Measurements from ENCODE around the gene ZNF688. TPM values are rescaled to one million over a fixed set of nuclear protein-coding genes. Genes with fewer than 3 reads are reported as not detected.

The ZNF688 gene
- total and polyA plus RNA-seq, 9 of the 15 experiments (the other 6 are each of a cell fraction or from before 2014, with no cell fraction given), result 0.48 to 12.9 (median 4.5) TPM

GRCh38 chr16:30523768-30524574 lies 47.5 kb downstream of the ZNF688 start (continued):
- TF ChIP-seq ZNF57 (CRISPR knock-in tag; IDR thresholded peaks at IDR 0.05) (no peak), POLR2AphosphoS5 (IDR thresholded peaks at IDR 0.05; ENCODE audit: control insufficient read depth, insufficient read depth, low read depth, low read length) (0 out of 2 replicates have a peak, but pooled peaks have one; percentile 29), ARID4B (CRISPR knock-in tag; IDR thresholded peaks at IDR 0.05) (no peak), SRSF7 (optimal IDR thresholded peaks at IDR 0.05; ENCODE audit: low read depth, low read length) (no peak), SPI1 (IDR thresholded peaks at IDR 0.05; ENCODE audit: borderline replicate concordance, low read depth, low read length) (peak; percentile 32; the same call in 1 of the 2 replicates), RBFOX2 (IDR thresholded peaks at IDR 0.05; ENCODE audit: low read depth, low read length) (peak; percentile 36; the same call in 1 of the 2 replicates), CXXC5 (CRISPR knock-in tag; IDR thresholded peaks at IDR 0.05) (peak; percentile 31; the same call in 1 of the 2 replicates), CTBP1 (IDR thresholded peaks at IDR 0.05; ENCODE audit: borderline replicate concordance) (peak; percentile 17; the same call in 1 of the 2 replicates), ZBTB7A (IDR thresholded peaks at IDR 0.05; ENCODE audit: borderline replicate concordance, control insufficient read depth, low read depth, low read length) (peak; percentile 50; the same call in 1 of the 2 replicates), EGR1 (conservative IDR thresholded peaks at IDR 0.05) (peak; percentile 50)
- TF ChIP-seq, protein P1, sequence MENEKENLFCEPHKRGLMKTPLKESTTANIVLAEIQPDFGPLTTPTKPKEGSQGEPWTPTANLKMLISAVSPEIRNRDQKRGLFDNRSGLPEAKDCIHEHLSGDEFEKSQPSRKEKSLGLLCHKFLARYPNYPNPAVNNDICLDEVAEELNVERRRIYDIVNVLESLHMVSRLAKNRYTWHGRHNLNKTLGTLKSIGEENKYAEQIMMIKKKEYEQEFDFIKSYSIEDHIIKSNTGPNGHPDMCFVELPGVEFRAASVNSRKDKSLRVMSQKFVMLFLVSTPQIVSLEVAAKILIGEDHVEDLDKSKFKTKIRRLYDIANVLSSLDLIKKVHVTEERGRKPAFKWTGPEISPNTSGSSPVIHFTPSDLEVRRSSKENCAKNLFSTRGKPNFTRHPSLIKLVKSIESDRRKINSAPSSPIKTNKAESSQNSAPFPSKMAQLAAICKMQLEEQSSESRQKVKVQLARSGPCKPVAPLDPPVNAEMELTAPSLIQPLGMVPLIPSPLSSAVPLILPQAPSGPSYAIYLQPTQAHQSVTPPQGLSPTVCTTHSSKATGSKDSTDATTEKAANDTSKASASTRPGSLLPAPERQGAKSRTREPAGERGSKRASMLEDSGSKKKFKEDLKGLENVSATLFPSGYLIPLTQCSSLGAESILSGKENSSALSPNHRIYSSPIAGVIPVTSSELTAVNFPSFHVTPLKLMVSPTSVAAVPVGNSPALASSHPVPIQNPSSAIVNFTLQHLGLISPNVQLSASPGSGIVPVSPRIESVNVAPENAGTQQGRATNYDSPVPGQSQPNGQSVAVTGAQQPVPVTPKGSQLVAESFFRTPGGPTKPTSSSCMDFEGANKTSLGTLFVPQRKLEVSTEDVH (IDR thresholded peaks at IDR 0.05; ENCODE audit: low read depth, partially characterized antibody), result peak; percentile 21
